Hematopoietic multipotent progenitor cell treated with erythropoietin and hydrocortisone succinate and interleukin-3 and kit ligand, for 15 days (in vitro differentiated cells): ENCODE data around the gene G6PD.
"Not testable (repeated sequence)": the region's sequence is repeated elsewhere in the genome, so short reads cannot be mapped to it uniquely, and the experiment has no call there.

ENCODE experiments used
- DNase-seq: peaks from one replicate; pipeline ENCODE4 v3.0.0-alpha.2; 2015; ENCODE audit warnings: low spot score

Gene G6PD

DNA sequence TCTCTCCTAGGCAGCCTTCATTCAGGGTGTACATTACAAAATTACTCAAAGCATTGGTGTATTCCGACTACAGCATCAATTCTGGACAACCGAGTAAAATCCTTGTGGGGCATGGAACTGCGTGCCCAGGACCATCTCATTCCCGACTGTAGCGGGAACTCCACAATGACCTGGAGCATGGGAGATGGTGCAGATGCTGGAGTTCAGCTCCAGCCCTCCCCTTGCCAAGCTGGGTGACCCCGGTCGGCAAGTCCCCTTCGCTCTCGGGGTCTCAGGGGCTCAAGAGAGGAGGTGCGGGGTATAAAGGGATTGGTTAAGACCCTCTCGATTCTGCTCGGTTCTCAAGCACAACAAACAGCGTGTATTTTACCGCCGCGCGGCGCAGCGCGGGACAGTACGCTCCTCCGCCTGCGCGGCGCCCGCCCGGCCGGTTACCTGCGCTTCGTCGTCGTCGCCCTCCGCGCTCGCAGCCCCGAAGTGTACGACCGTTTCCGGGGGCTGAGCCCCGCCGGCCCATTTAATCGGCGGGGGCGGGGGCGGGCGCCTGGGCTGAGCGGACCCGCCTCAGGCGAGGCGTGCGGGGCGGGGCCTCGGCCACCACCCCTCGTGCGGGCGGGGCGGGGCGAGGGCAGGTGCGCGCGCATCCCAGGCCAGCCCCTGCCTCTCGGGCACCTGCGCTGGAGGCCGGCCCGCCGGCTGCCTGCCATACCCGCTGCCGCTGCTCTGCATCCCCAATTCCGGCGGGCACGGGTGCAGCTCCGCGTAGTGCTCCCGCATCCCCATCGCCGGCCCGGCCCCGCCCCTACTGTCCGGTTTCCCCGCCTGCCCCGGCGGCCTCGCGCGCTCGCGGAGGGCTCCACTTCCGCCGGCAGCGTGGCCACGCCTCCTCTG is at the start of gene G6PD:
Gene G6PD (minus strand): TSS at position 493 of the 891 bp plus-strand sequence. CDS start 691 bp downstream, outside the sequence.
- DNase-seq, result peak; percentile 74

DNA sequence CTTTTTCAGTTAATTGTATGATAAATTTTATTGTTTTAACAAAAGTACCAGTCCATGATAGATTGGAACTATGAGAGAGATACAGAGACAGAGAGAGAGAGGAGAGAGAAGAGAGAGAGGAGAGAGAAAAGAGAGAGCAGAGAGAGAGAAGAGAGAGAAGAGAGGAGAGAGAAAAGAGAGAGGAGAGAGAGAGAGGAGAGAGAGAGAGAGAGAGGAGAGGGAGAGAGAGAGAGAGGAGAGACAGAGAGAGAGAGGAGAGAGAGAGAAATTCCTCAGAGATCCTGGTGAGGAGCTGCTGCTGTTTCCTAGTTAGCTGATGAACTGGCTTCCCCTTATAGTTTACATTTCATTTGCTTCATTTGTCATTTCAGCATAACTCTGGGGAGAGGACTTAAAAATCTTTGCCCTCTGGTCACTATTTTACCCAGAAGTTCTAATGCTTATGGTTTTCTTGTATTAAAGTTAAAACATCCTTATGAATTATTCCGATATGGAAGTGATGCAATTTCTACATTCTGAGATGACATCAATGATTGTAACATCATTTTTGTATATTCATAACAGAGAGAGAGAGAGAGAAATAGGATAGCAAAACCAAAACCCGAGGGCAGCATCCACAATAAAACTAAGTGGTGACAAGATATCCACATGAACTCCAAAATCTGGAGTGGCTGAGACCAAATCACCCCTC is 49.1 kb upstream of the G6PD start:
- DNase-seq, result no peak

DNA sequence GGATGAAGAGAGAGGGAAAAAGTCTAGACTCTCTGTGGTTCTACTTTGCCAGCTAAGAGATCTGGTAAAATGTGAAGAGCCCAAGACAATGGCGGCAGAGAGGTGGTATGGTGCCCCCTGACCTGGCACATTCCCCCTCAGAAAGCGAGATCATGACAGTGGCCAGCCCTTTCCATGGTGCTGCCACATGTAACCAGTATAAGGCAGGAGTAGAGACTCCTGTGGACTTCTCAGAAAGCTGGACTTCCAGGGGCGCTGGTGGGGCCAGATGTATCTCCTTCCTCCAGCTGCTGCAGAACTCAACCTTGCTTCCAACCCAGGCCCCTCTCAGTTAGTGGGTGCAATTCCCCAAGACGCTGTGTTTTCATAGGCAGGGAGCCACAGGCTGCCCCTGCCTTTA is 47.8 kb upstream of the G6PD start:
- no peak for DNase-seq

DNA sequence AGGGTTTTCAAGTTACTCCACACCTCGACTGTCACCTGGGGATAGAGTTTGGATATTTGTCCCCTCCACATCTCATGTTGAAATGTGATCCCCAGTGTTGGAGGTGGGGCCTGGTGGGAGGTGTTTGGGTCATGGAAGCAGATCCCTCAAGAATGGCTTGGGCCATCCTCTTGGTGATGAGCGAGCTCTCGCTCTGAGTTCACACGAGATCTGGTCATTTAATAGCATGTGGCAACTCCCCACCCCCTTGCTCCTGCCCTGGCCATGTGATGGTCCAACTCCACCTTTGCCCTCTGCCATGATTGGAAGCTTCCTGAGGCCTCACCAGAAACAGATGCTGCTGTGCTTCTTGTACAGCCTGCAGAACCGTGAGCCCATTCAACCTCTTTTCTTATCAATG is 46.6 kb upstream of the G6PD start:
- DNase-seq, result no peak

DNA sequence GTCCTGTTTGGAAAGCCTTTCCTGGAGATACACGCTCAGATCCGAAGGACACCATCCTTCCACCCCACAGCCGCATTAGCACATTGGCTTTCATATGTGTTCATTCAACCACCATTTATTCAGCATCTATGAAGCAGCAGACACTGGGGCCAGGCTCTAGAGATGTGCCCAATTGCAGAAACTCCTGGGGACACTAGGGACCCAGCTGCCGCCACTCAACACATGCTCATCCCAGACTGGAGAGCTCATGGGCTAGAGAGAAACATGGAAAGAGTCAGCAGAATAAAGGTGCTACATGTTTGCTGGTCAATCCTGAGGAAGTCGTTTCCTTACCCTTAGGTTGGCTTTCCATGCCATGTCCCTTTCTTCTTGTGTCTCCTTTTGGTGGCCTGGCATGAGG is 45.9 kb upstream of the G6PD start:
- DNase-seq, result no peak

DNA sequence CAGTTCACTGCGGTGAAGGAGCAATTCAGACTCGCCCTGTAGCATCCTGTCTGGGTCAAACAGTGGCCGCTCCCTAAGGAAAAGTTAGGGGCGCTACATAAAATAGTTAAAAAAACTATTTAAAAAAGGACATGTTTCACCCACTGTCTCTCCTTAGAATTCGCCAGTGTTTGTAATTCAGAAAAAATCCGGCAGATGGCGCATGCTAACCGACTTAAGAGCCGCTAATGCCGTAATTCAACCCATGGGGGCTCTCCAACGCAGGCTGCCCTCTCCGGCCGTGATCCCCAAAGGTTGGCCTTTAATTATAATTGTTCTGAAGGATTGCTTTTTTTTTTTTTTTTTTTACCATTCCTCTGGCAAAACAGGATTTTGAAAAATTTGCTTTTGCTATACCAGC is 43.8 kb upstream of the G6PD start:
- DNase-seq, result not testable (repeated sequence)

DNA sequence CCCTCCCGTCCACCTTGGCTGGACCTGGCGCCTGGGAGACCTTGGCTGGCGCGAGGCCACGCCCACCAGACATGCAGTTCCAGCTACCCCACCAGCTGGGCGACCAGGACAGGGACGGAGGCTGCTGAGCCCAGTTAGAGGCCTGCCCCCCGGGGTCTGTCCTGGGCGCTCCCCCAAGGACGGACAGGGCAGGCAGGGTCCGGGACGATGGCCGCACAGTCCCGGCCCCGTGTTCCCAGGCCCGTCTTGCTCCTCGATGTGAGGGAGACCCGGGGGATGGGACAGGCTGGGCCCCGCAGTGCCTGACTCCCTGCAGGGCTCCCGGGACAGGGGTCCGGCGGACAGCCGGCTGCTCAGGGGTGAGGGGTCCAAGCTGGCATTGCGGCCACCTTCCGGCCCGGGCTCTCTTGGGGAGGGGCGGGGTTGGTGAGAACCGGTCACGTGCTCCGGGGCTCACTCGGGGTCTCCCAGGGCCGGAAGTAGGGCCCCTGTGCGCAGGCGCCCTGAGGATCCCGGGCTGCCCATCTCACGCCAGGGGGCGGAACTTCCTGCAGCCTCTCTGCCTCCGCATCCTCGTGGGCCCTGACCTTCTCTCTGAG is 38.0 kb upstream of the G6PD start, which contains the start of gene CTAG1A:
Gene CTAG1A (plus strand): TSS at position 549 of the 599 bp plus-strand sequence. CDS start 74 bp downstream, outside the sequence.
- not testable (repeated sequence) for DNase-seq

DNA sequence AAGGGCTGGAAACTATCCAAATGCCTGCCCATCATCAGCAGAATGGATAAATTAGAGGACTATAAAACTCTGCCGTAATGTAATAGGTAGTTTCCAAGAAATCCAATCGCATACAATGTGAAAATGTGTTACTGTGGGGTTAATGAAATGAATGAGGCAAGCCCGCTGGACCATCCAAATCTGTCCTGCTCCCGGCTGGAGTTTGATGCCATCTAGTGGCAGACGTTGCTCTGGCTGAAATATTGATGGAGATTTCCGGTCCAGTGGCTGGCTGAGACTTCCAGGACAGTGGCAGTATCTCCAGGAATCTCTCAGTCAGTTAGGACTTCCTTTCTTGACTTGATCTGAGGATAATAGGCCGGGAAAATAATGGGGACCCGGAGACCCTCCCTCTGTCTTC is 36.3 kb upstream of the G6PD start:
- DNase-seq, result not testable (repeated sequence)

DNA sequence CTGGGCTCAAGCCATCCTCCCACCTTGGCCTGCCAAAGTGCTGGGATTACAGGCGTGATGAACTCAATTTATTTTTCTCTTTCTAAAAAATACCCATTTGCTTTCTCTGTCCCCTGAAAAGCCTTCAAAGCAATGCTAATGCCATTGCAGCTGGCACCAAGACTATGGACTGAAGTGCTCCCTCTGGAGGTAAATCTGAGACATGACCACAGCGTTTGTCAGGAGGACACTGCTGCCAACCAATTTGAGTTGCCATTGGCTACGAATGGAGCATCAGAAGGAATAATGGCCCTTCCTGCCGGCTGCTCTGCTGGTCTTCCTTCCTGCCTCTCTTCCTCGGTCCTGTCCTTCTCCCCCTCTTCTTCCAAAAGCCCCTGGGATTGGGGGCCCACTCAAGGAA is 28.4 kb upstream of the G6PD start:
- not testable (repeated sequence) for DNase-seq

DNA sequence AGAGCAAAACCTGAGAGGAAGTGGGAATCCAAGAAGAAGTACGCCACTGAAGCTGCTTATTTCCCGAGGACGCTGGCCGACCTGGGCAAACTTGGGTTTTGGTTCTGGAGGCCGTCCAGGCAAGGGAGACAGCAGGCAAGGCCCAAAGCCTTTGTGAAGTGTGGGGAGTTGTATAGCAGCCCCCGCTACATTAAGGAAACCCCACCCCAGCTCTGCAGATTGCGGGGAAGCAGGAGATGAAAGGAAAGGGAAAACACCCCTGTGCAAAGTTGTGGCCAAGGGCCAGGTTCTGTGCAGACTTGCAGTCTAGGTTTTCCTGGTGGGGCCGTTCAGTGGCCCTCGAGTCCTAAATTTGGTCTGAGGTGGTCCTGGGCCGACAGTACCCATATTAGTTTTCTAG is 26.4 kb upstream of the G6PD start:
- DNase-seq, result not testable (repeated sequence)

DNA sequence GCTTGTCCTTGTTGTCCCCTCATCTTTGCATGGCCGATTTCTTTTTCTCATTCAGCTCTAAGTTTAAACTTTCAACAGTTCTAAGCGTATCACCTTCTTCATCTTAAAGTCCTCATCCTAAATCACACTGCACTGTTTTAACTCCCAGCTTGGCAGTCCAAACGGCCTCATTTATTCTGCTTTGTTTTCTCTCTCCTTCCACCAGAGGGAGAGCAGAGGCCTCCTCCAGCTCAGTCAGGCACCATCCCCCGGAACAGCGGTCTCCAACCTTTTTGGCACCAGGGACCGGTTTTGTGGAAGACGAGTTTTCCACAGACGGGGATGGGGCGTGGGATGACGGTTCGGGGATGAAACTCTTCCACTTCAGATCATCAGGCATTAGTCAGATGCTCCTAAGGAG is 23.7 kb upstream of the G6PD start:
- DNase-seq, result not testable (repeated sequence)

DNA sequence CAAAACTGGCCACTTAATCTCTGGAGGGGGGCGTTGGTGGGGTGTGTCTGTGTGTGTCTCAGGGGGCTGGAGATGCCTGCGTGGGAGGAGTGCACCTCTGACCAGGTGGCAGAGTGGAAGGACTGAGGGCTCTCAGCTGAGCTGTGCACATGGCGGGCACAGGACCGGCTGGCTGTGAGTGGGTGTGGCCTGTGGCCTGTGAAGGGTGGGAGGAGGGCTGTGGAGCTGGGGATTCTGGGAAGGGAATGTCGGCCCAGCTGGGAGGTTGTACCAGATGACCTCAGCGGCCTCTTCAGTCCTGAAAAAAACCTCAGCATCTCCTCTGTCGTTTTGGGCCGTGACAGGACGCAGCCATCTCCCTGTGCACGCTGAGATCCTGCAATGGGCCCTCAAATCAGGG is 15.6 kb upstream of the G6PD start:
- not testable (repeated sequence) for DNase-seq

DNA sequence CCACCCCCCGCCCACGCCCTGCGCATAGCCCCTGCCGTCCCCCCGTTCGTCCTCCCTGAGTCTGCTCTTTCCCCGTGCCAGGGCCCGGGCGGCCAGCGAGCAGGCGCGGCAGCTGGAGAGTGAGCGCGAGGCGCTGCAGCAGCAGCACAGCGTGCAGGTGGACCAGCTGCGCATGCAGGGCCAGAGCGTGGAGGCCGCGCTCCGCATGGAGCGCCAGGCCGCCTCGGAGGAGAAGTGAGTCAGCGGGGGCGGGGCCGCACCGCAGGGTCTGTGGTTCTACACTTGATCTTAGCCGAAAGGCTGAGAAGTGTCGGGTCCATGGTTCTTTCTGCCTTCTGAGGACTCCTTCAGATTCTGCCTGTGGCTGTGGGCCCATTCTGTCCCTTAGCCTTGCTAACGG is 13.7 kb upstream of the G6PD start:
- not testable (repeated sequence) for DNase-seq

DNA sequence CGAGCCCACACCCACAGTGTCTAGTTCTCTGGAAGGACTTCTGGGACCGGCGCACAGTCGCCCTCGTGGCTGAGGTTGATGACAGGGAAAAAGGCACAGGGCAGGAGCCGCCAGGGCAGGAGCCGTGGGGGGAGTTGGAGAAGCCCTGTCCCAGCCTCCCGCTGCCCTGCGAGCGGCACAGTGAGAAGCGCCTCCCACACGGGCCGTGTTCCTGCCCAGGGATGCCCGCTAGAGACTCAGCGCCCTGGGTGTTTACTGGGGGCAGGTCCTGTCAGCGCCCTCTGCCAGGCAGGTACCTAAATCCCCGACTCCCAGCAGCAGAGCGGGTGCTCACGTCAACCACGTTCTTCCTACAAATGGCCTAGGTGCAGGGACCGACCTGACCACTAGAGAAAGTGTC is 12.2 kb upstream of the G6PD start:
- not testable (repeated sequence) for DNase-seq

DNA sequence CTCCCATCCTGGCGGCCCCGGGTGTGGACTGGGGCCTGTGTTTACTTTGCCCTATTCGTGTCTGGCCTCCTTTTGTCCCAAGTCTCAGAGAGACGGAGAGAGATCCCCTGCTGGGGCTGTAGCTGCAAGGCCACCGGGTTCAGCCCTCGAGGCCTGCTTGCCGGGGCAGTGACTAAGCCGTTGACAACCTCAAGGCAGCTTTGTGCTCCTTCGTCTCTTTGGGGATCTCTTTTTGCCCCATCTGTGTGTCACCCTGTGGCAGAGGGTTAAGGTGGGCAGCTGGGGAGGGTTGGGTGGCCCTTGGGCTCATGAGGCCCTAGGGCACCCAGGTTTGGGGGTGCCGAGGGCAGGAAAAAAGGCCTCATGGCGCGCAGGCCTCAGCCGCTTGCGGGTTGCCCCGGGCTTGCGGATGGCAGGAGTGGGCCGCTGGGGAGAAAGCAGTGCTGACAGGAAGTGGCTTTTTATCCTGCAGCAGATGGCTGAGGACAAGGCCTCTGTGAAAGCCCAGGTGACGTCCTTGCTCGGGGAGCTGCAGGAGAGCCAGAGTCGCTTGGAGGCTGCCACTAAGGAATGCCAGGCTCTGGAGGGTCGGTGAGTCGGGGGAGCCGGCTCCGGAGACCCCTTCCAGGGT is 11.5 kb upstream of the G6PD start:
- DNase-seq, result not testable (repeated sequence)

DNA sequence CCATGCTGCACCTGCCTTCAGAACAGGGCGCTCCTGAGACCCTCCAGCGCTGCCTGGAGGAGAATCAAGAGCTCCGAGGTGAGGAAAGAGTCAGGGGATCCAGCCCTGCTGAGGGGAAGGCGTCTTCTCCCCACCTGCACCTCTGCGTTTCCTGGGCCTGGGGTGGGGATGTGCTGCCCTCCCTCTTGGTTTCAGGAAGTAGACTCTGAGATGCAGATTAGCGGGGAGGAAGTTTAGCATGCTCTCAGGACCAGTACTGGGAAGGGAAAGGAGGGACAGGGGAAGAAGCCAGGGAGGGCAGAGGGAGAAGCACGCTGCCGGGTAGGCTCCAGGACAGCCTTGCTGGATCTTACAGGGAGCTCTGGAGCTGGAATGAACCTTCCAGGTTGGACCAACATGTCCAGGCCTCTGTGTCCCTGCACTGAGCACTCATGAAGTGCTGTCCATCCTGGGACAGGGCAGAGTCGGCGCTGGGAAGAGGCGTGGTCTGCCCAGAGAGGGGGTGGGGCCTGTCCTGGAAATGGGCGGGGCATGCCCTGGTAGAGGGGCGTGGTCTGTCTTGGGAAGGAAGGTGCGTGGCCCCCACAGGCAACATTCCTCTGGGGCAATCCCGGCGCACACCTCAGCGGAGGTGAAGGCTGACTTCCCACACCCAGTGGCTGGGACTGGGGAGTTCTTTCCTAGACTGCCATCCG is 5.6 kb upstream of the G6PD start:
- not testable (repeated sequence) for DNase-seq

DNA sequence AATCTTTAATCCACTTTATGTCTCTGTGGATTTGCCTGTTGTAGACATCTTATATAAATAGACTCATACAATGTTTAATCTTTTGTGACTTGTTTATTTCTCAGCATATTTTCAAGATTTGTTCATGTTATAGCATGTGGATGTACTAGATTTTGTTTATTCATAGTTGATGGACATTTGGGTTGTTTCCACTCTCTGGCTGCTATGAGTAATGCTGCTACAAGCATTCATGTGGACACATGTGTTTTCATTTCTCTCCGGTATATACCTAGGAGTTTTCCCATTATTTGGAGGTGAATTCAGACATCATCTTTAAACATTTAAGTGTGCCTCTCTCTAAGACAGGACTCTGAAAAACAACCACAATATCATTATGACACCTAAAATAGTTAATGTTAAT is 3.1 kb upstream of the G6PD start:
- no peak for DNase-seq

DNA sequence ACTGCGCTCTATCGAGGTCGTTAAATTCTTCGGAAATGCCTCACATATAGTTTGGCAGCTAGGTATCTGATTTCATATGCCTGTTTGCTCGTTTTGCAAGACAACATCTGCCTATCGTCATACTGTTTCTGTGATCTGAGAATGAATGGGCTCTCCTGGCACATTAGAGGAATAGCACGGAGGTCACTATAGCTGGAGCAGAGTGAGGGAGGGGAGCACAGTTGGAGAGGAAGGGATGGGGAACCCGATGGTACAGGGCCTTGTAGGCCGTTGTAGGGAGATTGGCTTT is 1.3 kb upstream of the G6PD start:
- no peak for DNase-seq

DNA sequence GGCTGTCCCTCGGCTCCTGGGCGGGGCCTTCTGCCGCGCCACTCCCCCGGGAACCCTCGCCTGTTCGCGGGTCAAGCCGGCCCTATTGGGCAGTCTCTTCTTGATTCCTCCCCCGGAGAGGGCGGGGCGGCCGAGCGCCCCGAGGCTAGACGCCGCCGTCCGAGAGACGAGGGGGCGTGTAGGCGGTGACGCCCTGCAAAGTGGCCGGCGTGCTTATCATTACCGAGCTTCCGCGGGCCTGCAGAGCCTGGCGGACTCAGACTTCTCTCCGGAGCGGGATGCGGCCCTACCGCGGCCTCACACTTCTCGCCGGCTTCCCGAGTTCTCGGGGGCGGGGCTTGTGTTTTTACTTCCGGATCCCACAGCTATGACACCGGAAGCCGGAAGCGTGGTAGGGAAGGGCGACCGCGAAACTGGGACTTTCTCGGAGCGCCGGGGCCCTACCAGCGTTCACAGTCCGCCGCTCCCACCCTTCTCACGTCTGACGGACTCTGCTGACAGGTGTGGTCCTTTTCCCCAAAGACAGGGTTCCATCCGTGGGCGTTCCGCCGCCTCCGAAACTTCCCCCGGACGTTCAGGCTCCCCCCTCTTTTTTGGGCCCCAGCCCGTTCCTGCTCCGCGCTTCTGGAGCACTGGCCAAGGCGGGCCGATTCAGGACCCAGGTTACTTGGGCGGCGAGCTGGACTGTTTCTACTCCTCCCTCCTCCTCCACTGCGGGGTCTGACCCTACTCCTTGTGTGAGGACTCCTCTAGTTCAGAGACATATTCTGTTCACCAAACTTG is 790 bp upstream of the G6PD start, which contains the start of gene IKBKG:
Gene IKBKG (plus strand): TSS at position 376 of the 783 bp plus-strand sequence. CDS start 4,383 bp downstream, outside the sequence.
- DNase-seq, result peak; percentile 89

DNA sequence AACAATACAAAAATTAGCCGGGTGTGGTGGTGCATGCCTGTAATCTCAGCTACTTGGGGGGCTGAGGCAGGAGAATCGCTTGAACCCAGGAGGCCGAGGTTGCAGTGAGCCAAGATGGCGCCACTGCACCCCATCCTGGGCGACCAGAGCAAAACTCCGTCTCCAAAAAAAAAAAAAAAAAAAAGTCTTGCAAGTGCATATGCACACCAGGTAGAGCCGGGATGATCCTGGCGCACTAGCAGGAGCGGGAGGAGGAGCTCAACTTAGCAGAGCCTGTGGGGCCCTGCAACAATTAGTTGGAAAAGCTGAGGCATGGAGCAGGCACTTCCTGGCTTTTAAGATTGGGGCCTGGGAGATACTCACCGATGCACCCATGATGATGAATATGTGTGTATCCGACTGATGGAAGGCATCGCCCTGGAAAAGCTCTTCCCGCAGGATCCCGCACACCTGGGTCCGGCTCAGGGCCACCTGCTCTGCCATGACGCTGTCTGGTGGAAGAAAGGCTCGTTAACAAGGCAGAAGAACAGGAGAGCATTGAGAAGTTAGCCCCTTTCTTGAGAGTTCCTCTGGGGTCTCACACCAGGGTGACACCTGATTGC is 872 bp downstream of the G6PD start:
- DNase-seq, result no peak
